ELR (cell line): Measurements from ENCODE around the gene SOST.
"Not testable (repeated sequence)": the region's sequence is repeated elsewhere in the genome, so short reads cannot be mapped to it uniquely, and the experiment has no call there.

Source experiments
- DNase-seq: peaks from one replicate; pipeline ENCODE4 v3.0.0-alpha.2; 2015; ENCODE audit warnings: low read depth

The SOST gene

DNA sequence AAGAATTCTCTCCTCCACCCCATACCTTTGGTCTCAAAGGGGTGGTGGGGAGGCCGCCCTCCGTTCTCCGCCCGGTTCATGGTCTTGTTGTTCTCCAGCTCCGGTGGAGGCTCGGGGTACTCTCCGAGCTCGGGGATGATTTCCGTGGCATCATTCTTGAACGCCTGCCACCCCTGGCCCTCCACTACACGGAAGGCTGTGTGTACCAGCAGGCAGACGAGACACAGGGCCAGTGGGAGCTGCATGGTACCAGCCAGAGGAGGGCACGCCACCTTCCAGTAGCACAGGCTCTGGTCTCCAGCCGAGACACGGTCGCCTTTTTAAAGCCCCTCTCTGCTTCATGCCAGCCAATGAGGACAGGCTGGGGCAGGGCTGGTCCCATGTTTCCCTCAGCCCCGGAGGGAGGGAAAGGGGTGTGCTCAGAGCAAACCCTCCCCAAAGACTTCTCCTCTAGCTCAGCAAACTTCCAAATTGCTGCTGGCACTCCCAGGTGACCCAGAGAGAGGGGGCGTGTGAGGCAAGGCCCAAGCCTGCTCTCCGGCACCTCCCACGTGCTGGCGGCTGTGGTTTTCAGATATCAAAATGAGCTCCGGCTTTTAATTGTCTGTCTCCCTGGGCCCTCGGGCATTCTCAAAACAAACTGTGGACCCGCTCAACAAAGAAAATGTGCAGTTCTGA, at the start of gene SOST:
SOST (minus strand) TSS at position 295 of the 678 bp plus-strand sequence; CDS start at position 245, 50 bp downstream.
- DNase-seq: no peak

DNA sequence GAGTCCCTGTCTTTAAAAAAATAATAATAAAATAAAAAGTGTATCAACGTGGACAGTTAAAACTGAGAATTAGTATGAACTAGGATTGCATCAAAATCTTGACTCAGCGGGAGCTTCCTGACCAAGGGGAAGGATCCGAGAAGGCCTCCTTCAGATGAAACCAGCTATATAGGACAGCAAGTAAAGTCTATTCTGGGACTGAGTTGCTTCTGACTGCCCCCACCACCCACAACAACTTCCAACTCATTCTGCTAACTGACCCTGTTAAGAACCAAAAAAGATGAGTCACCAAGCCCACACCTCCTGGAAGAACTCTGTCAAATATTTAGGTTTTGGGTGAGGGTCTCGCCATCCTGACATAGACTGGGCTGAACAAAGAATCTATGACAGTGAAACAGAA, 49.5 kb upstream of the SOST start:
- DNase-seq: no peak

DNA sequence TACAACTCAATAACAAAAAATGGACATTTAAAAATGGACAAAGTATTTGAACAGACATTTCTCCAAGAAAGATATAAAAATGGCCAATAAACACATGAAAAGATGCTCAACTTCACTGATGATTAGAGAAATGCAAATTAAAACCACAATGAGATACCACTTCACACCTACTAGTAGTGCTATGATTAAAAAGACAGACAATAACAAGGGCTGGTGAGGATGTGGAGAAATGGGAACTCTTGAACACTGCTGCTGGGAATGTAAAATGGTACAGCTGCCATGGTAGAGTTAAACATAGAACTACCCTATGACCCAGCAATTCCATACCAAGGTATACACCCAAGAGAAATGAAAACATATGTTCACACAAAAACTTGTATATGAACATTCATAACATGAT, 46.5 kb upstream of the SOST start:
- DNase-seq: no peak

DNA sequence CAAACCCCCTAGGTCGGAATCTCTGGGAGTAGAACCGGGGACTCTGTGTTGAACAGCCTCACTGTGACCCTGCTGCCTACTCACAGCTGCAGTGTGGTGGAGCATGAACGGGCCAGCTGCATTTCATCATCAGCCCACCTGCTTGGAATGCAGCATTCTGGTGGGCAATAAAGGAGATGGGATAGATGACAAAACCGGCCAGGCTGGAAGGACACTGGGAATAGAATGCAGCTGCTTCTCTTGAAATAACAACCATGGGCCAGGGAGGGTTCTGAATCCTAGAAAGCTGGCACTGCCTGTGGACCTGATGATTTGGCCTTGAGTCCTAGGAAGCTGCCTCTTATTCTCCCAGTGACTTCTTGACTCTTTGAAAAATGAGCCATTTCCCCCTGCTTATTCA, 45.2 kb upstream of the SOST start:
- DNase-seq: peak; percentile 25

DNA sequence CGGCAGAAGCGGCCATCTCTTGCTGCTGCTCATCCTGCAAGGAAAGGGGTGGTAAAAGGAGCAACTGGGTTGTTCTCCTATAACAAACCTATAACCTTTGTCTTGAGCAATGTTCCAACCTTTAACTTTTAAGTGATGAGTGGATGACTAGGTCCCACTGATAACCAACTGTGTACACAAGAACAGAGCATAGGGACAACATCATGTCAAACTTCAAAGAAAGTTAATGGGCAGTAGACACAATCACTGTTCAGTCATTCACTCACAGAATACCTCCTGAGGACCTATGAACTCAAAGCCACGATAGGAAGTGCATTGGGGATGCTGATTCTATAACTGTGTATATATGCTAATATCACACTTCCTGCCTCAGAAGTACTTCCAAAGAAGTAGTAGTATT, 43.3 kb upstream of the SOST start:
- no peak for DNase-seq

DNA sequence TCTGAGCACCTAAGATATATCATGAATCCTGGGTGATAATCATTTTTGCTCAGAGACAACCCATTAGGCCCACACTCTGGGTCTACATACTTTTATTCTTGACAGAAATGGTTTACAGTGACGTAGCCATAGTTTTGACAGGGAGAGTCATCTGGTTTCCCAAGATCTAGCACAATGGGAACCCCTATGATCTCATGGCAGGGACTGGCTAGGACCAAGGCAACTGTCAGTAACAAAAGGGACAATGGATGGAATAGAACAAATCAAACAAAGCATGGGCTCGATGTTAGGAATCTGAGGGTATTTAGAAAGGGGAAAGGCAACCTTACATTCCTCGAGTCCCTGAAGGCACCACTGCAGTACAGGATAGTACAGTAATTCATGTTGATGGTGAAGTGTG, 42.1 kb upstream of the SOST start:
- no peak for DNase-seq

DNA sequence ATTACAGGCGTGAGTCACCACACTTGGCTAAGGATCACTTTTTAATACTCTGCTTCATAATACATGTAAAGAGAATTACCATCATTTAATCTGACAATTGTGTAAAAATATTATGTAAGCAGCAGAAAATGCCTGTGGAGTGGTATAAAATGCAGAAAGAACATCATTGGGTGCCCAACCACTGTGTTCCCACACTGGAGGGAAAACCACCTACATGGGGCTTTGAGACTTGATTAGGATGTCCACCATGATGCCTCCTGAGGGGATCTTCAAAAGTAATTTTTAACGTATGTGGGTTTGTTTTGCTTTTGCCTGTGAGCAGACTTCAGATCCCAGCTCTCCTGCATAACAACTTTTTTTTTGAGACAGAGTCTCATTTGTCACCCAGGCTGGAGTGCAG, 40.5 kb upstream of the SOST start:
- no peak for DNase-seq

DNA sequence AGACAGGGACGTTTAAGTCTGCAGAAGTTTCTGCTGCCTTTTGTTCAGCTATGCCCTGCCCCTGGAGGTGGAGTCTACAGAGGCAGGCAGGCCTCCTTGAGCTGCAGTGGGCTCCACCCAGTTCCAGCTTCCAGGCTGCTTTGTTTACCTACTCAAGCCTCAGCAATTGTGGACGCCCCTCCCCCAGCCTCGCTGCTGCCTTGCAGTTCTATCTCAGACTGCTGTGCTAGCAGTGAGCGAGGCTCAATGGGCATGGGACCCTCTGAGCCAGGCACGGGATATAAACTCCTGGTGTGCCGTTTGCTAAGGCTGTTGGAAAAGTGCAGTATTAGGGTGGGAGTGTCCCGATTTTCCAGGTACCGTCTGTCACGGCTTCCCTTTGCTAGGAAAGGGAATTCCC, 39.4 kb upstream of the SOST start:
- DNase-seq: not testable (repeated sequence)

DNA sequence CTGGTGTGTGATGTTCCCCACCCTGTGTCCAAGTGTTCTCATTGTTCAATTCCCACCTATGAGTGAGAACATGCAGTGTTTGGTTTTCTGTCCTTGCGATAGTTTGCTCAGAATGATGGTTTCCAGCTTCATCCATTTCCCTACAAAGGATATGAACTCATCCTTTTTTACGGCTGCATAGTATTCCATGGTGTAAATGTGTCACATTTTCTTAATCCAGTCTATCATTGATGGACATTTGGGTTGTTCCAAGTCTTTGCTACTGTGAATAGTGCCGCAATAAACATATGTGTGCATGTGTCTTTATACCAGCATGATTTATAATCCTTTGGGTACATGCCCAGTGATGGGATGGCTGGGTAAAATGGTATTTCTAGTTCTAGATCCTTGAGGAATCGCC, 34.1 kb upstream of the SOST start:
- not testable (repeated sequence) for DNase-seq

DNA sequence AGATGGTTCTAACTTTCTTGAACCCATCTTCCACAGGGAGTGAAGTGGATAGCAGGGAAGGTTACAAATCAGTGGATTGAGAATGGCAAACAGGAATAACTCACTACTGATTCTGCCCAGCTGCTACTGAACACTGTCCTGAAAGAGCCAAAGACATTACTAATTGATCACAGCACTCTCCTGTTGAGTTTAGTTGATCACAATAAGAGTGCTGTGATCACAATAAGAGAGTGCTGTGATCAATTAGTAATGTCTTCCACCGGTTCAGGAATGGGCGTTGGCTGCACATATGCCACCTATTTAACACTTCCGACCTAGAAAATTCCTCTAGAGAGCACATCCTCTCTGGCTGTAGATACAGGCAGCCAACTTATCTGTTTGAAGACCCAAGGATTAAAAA, 33.0 kb upstream of the SOST start:
- DNase-seq: peak; percentile 86

DNA sequence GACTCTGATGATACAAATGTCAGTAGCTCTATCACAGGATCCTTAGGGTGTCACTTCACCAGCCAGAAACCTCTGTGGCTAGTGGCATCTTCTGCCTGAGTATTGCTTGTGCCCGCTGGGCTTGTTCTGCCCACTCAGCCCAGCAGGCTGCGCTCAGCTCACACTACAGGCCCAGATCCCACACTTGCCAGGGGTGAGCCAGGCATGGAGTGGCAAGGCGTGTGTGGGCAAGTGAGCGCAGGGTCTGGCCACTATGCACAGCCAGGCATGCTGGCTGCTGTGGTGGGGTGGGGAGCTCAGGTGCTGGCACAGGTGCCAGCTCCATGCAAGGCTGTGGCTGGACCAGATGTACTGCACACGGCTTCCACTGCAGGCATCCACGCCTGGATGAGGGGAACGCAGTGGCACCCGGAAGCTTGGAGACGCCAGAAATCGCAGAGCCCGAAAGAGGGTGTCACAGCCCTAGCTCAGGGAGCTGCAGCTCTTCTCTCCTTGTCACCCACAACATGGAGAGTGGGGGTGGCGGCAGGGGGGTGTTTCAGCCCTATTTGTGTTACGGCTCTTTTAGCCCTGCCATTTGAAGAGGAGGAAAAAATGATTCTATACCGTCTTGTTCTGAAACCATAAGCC, 31.8 kb upstream of the SOST start:
- DNase-seq: no peak

DNA sequence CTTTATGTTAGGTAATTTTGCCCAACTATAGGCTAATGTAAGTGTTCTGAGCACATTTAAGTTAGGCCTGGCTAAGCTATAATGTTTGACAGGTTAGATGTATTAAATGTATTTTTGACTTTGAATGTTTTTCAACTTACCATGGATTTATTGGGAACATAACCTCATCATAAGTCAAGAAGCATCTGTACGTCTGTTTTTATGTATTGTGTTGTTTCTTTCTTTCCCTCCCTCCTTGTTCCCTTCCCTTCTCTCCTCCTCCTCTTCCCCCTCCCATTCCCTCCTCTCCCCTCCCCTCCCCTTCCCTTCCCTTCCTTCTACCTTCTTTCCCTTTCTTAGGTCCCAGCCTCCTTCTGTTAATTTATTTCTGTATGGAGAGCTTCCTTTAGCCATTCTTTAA, 30.9 kb upstream of the SOST start:
- no peak for DNase-seq

DNA sequence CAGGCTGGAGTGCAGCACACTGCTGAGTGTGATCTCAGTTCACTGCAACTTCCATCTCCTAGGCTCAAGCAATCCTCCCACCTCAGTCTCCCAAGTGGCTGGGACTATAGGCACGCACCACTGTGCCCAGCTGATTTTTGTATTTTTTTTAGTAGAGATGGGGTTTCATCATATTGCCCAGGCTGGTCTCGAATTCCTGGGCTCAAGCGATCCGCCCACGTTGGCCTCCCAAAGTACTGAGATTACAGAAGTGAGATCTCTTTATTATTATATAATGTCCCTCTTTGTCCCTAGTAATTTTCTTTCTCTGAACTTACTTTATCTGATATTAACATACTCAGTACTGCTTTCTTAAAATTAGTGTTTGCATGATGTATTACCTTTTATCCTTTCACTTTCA, 29.9 kb upstream of the SOST start:
- DNase-seq: no peak

DNA sequence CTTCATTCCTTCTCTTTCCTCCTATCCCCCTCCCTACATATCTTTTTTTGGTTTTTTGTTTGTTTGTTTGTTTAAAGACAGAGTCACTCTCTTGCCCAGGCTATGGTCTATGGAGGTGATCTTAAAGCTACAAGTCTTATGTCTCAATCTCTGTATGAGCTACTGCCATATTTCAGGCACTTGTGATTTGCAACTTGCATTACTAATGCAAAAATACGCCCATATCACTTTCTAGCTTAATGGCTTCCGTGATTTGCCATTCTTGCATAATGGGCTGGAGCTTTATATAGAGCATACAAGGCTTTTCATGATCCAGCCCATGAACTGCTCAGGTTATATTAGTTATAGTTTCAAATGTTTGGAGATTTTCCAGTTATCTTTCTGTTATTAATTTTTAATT, 29.1 kb upstream of the SOST start:
- no peak for DNase-seq

DNA sequence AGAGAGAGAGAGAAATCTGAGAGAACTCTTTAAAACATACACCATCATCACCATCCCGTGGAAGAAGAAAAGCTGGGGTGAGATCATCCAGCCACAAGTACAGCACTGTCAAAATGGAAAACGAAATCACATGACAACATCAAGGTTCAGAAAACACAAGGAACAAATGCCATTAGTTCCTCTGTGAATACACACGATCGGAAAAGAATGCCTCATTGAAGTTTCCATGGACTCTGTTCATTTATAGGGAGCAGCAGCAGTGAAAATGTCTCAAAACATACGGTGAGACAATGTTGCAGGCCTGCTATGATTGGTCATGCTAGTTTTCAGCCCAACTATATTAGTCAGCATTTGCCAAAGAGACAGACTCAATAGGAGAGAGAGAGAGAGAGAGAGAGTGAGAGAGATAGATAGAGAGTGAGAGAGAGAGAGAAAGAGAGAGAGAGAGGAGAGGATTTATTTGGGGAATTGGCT, 26.1 kb upstream of the SOST start:
- peak; percentile 90 for DNase-seq

DNA sequence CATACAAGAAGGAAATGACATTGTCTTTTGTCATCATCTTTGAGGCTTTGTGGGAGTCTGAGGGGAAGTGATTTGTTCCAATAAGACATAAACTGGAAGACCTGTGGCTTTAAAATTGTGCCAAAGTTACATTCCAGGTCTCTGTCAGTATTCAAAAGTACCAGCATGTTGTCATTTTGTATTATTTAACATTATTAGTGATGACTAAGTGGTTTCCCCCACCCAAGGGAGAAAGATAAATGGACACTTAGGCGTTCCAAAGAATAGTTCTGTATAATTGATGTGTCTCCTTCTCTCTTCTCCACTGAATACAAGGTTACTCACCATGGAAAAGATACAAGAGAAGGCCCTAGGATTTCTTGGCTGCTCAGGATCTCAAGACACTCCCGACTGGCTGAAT, 25.5 kb upstream of the SOST start:
- DNase-seq: peak; percentile 88

DNA sequence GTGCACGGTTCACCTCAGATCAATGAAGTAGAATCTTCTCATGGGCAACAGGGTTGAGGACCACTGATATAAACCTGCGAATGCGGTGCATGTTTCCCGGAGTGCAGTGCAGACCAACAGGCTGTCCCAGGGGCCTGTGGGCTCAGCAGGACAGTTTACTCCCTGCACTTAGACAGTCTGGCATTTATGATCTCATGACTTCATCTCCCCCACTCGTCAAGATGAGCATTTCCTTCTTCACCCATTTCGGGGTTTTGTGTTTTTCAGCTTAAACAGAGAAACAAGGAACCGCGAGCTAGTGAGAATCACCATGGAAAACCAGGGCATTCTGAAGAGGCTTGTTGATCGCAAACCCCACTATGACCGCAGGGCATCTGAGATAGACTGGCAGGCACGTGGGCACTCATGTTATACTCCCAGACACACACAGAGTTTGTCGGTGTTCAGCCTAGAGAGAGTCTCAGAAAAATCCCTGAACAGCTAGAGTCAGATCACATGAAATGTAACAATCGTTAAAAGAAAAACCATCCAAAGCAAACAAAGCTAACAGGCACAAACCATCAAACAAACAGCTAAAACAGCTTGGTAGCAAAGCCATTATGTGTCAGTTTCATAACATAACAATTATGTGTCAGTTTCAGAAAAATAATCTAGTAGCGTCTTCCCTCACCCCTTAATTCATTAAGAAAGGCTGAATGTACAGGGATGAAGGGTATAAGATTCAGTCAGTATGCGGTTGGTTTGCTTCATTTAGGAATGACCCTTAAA, 24.5 kb upstream of the SOST start:
- DNase-seq: no peak

DNA sequence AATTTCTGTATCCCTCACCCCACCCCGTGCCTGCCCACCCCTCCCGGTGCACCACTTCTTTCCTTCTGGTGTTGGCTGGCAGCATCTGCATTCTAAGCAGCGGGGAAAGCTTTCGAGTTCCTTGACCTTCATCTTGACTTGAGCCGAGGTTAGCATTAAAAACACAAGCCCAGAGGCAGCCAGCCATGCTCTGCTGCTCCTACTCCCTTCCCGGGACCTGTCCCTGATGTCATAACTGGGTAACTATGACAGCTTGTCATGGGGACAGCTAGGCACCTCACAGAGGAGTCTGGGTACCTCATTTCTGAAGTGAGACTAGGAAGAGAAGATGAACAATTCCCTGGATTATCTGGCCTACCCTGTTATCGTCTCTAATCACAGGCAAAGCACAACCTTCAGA, 21.5 kb upstream of the SOST start, which contains the start of gene CFAP97D1:
CFAP97D1 (plus strand) TSS at position 301 of the 400 bp plus-strand sequence; CDS start at position 329, 28 bp downstream.
- no peak for DNase-seq

DNA sequence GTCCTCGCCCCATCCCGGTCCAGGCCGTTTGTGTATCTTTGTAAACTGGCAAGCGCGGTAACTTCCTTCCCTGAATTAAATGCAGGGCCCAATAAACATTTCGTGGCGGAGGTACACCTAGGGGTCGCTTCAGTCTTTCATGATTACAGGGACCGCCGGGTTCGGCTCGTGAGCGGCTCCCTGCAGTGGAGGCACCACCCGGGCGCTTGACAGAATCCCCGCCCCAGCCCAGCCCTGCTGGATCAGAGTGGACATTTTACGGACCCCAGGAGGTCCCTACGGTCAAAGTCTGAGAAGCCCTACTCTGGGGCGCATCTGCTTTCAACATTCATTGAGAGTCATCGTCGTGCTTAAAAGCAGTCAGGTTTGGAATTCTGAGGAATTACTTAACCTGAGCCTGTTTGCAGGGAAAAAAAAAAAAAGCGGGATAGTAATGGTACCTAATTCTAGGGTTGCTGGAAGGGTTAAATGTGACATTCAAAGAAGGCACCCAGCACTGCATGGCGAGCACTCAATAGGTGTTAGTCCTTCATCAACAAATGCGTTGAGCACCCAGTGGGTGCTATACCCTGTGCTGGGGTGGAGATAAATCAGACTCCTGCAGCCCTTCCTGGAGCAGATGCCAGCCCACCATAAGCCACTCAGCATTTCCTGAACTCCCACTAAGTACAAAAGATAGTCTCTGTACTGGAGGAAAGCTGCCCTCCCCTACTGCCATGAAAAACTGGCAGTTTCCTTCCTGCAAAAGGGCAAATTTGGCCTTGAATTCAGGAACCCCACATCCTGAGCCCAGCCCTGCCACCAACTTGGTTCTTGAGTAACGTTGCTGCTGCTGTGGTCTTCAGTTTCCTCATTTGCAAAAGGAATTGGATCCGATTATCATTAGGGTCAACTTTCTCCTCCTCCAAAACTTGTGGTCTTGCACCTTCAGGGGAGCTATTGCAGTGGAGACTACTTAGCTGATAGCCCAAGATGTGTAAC, 20.8 kb upstream of the SOST start:
- peak; percentile 60 for DNase-seq

DNA sequence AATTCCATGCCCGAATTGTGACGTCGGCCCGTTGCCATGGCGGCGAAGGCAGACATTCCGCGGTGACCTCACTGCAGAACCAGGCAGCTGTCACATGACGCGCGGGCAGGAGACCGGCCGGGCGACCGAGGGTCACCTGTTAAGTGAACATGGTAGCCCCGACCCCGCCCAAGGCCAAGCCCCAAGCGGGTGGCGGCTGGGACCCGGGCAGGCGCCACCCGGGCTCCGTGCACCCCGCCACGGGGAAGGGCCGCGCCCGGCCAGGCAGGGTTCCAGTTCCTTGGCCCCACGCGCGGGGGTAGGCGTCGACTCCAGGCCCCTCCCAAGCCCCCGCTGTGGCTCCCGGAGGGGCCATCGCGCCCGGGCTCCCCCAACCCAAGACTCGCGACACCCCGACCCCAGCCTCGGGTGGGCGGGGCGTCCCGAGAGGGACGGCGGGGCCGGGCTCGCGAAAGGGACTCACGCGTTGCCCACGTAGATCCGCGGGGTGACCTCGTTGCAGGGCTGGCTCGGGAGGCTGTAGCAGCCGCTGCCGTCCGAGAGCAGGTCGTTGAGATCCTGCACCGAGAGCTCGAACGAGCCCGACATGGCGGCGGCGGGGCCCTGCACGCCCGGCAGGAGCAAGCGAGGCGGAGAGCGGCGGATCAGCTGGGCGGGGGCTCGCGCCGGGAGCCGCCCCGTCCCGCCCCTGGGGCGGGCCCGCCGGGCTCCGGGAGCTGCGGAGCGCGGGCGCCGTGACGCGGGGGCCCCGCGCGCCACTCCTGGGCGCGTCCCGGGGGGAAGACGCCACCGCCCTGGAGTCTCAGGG, 19.9 kb upstream of the SOST start, which contains the start of gene DUSP3:
DUSP3 (minus strand) TSS at position 641 of the 808 bp plus-strand sequence; CDS start at position 588, 53 bp downstream.
- DNase-seq: peak; percentile 97
